H1 (cell line): ENCODE results near the gene NFIA. TPM values are rescaled to one million over a fixed set of nuclear protein-coding genes. Genes with fewer than 3 reads are reported as not detected.

Source experiments
- CTCF ChIA-PET: fragments of 300-600 bp; sonication (Branson Sonifier 250); formaldehyde crosslinking; loops from one replicate; lab custom pipeline; 2021; ENCODE audit not compliant: partially characterized antibody; lab: Charles Lee
- POLR2A ChIA-PET: fragments of 300-600 bp; sonication (Branson Sonifier 250); formaldehyde crosslinking; loops from one replicate; lab custom pipeline; 2021; ENCODE audit warnings: inconsistent platforms; ENCODE audit not compliant: partially characterized antibody; lab: Charles Lee
- DNase-seq, 2 experiments: peaks; one replicate each; pipeline versions ENCODE4 v3.0.0 to v3.0.0-alpha.2; 2010 to 2022; ENCODE audit warnings: low spot score in 2 of 2, low read depth in 1 of 2, mixed read lengths in 1 of 2
- FAIRE-seq: peaks from 2 replicates; lab custom pipeline; 2011; peaks lifted over from hg19 to GRCh38; lab: Jason Lieb, UNC
- H2AFZ ChIP-seq: 2 replicates; pipeline ENCODE4 v1.8.1; 2012; ENCODE audit warnings: low read length, inconsistent platforms
- H2AK5ac ChIP-seq: 2 replicates; pipeline ENCODE4 v1.6.1; 2013; ENCODE audit warnings: low read depth, low read length
- H2BK120ac ChIP-seq: replicated peaks from 2 replicates; pipeline ENCODE3; 2013; ENCODE audit warnings: low read depth, low read length, inconsistent platforms
- H2BK12ac ChIP-seq: 2 replicates; pipeline ENCODE4 v1.6.1; 2013; ENCODE audit warnings: low read depth, low read length
- H2BK15ac ChIP-seq: 2 replicates; pipeline ENCODE4 v1.6.1; 2013; ENCODE audit warnings: low read length
- H2BK20ac ChIP-seq: 2 replicates; pipeline ENCODE4 v1.6.1; 2013; ENCODE audit warnings: low read length
- H2BK5ac ChIP-seq: 2 replicates; pipeline ENCODE4 v1.6.1; 2013; ENCODE audit warnings: low read depth, low read length
- H3K14ac ChIP-seq: 2 replicates; pipeline ENCODE4 v1.6.1; 2013; ENCODE audit warnings: inconsistent platforms; ENCODE audit not compliant: insufficient read length
- H3K18ac ChIP-seq: 2 replicates; pipeline ENCODE4 v1.6.1; 2013; ENCODE audit warnings: low read length; ENCODE audit errors: extremely low read depth
- H3K23ac ChIP-seq: 2 replicates; pipeline ENCODE4 v1.6.1; 2013; ENCODE audit warnings: inconsistent platforms; ENCODE audit not compliant: insufficient read length
- H3K23me2 ChIP-seq: 2 replicates; pipeline ENCODE4 v1.6.1; 2013; ENCODE audit warnings: low read depth, low read length
- H3K27ac ChIP-seq: 2 replicates; pipeline ENCODE4 v1.6.1; 2011; ENCODE audit warnings: low read depth, low read length, inconsistent platforms
- H3K27me3 ChIP-seq, 4 experiments: replicated peaks in 1 of 4; 1 replicate in 1 of 4; 2 replicates in 3 of 4; pipeline versions ENCODE4 v1.6.1 to v1.8.1; 2011 to 2013; ENCODE audit warnings: low read length in 3 of 4, mild to moderate bottlenecking in 3 of 4, inconsistent platforms in 2 of 4, mixed read lengths in 2 of 4, moderate library complexity in 1 of 4; ENCODE audit not compliant: control insufficient read depth in 3 of 4, insufficient read depth in 3 of 4; ENCODE audit errors: extremely low read depth in 1 of 4
- H3K36me3 ChIP-seq, 4 experiments: 2 replicates each; pipeline versions ENCODE4 v1.6.1 to v1.8.1; 2011 to 2013; ENCODE audit warnings: mild to moderate bottlenecking in 4 of 4, low read length in 3 of 4, moderate library complexity in 2 of 4, control low read depth in 1 of 4, inconsistent platforms in 1 of 4; ENCODE audit not compliant: insufficient read depth in 4 of 4, control insufficient read depth in 2 of 4
- H3K4ac ChIP-seq: replicated peaks from 2 replicates; pipeline ENCODE3; 2013; ENCODE audit warnings: low read length, low read depth, mixed read lengths, inconsistent platforms; ENCODE audit not compliant: insufficient read length
- H3K4me1 ChIP-seq, 4 experiments: replicated peaks in 1 of 4; 1 replicate in 1 of 4; 2 replicates in 3 of 4; pipeline versions ENCODE4 v1.6.1 to v1.8.1; 2011 to 2013; ENCODE audit warnings: low read length in 3 of 4, inconsistent platforms in 2 of 4, mixed read lengths in 1 of 4; ENCODE audit not compliant: insufficient read depth in 4 of 4, control insufficient read depth in 3 of 4
- H3K4me2 ChIP-seq, 2 experiments: 2 replicates each; pipeline versions ENCODE4 v1.6.1 to v1.8.1; 2011 to 2013; ENCODE audit warnings: low read depth in 2 of 2, low read length in 2 of 2, control low read depth in 1 of 2, inconsistent platforms in 1 of 2, mild to moderate bottlenecking in 1 of 2; ENCODE audit not compliant: insufficient read depth in 1 of 2
- H3K4me3 ChIP-seq, 4 experiments: fragments of 200-600, 300-600 bp in 1 of 4; sonication (generic), shearing (Covaris generic), sonication (Bioruptor Twin) in 1 of 4; 2 replicates each; pipeline versions ENCODE4 v1.5.1 to v1.8.1; 2011 to 2016; ENCODE audit warnings: low read length in 4 of 4, low read depth in 3 of 4, control low read depth in 2 of 4, inconsistent platforms in 2 of 4, mild to moderate bottlenecking in 2 of 4, mixed read lengths in 1 of 4, moderate library complexity in 1 of 4; ENCODE audit not compliant: insufficient read depth in 2 of 4; ENCODE audit errors: extremely low read depth in 1 of 4
- H3K56ac ChIP-seq: replicated peaks from 2 replicates; pipeline ENCODE3; 2013; ENCODE audit warnings: low read depth, mild to moderate bottlenecking, mixed read lengths, low read length, inconsistent platforms; ENCODE audit not compliant: insufficient read length
- H3K79me1 ChIP-seq: 2 replicates; pipeline ENCODE4 v1.6.1; 2013; ENCODE audit warnings: low read depth, low read length, control low read depth
- H3K79me2 ChIP-seq, 2 experiments: 2 replicates each; pipeline versions ENCODE4 v1.6.1 to v1.8.1; 2012 to 2013; ENCODE audit warnings: low read length in 2 of 2, mild to moderate bottlenecking in 2 of 2, inconsistent platforms in 1 of 2; ENCODE audit not compliant: insufficient read depth in 2 of 2, control insufficient read depth in 1 of 2
- H3K9ac ChIP-seq, 4 experiments: replicated peaks in 1 of 4; 1 replicate in 1 of 4; 2 replicates in 3 of 4; pipeline versions ENCODE4 v1.6.1 to v1.8.1; 2011 to 2013; ENCODE audit warnings: low read depth in 3 of 4, low read length in 3 of 4, control low read depth in 2 of 4, mild to moderate bottlenecking in 2 of 4, moderate library complexity in 2 of 4, inconsistent platforms in 1 of 4; ENCODE audit errors: extremely low read depth in 1 of 4
- H3K9me3 ChIP-seq, 2 experiments: 2 replicates each; pipeline versions ENCODE4 v1.6.1 to v1.8.1; 2012 to 2013; ENCODE audit warnings: mild to moderate bottlenecking in 2 of 2, moderate library complexity in 2 of 2, control low read depth in 1 of 2, inconsistent platforms in 1 of 2, low read depth in 1 of 2, low read length in 1 of 2, mixed read lengths in 1 of 2; ENCODE audit not compliant: insufficient read depth in 2 of 2
- H4K20me1 ChIP-seq, 2 experiments: replicated peaks in 1 of 2; 2 replicates each; pipeline versions ENCODE3 to v1.8.1; 2011 to 2013; ENCODE audit warnings: inconsistent platforms in 2 of 2, low read length in 2 of 2, mild to moderate bottlenecking in 1 of 2; ENCODE audit not compliant: insufficient read depth in 2 of 2, control insufficient read depth in 1 of 2
- H4K5ac ChIP-seq: 2 replicates; pipeline ENCODE4 v1.6.1; 2013; ENCODE audit warnings: low read length, low read depth, mixed read lengths, inconsistent platforms; ENCODE audit not compliant: insufficient read length
- H4K8ac ChIP-seq: 2 replicates; pipeline ENCODE4 v1.8.0; 2013; ENCODE audit warnings: mild to moderate bottlenecking, moderate library complexity, low read length, inconsistent platforms; ENCODE audit not compliant: insufficient read depth; ENCODE audit errors: extremely low read depth
- H4K91ac ChIP-seq: replicated peaks from 2 replicates; pipeline ENCODE3; 2013; ENCODE audit warnings: low read length, mixed read lengths, inconsistent platforms; ENCODE audit not compliant: insufficient read length
- BACH1 ChIP-seq: IDR thresholded peaks from 2 replicates; pipeline ENCODE4 v1.6.1; 2012; ENCODE audit warnings: low read length, improper control_type of control experiment
- BCL11A ChIP-seq, 2 experiments: IDR thresholded peaks; one replicate each; pipeline ENCODE4 v1.6.1; 2011; ENCODE audit warnings: low read depth in 2 of 2, low read length in 2 of 2, mild to moderate bottlenecking in 2 of 2
- CEBPB ChIP-seq: IDR thresholded peaks from 2 replicates; pipeline ENCODE4 v1.6.1; 2012; ENCODE audit warnings: low read depth, low read length
- CTBP2 ChIP-seq: IDR thresholded peaks from 2 replicates; pipeline ENCODE4 v1.7.0; 2011; ENCODE audit warnings: borderline replicate concordance, mild to moderate bottlenecking, moderate library complexity, mixed read lengths, low read length; ENCODE audit not compliant: insufficient read depth, insufficient read length
- EGR1 ChIP-seq: IDR thresholded peaks from 2 replicates; pipeline ENCODE4 v1.6.1; 2011; ENCODE audit warnings: low read depth, low read length, borderline replicate concordance
- HDAC2 ChIP-seq, 2 experiments: fragments of 300-600 bp in 1 of 2; sonication (generic) in 1 of 2; IDR thresholded peaks; 2 replicates each; pipeline ENCODE4 v1.6.1; 2011 to 2012; ENCODE audit warnings: low read depth in 2 of 2, low read length in 2 of 2, mild to moderate bottlenecking in 2 of 2, moderate library complexity in 2 of 2, borderline replicate concordance in 1 of 2, inconsistent platforms in 1 of 2
- HDAC6 ChIP-seq: IDR thresholded peaks from one replicate; pipeline ENCODE4 v1.7.1; 2012; ENCODE audit warnings: low read depth, mild to moderate bottlenecking, inconsistent platforms, low read length, moderate library complexity
- KDM1A ChIP-seq: fragments of 200-600, 300-600 bp; sonication (generic); IDR thresholded peaks from 2 replicates; pipeline ENCODE4 v1.7.1; 2016; ENCODE audit warnings: mild to moderate bottlenecking, low read length, borderline replicate concordance
- MAFK ChIP-seq: IDR thresholded peaks from 2 replicates; pipeline ENCODE4 v1.6.1; 2012; ENCODE audit warnings: low read depth, mild to moderate bottlenecking, improper control_type of control experiment, low read length
- POU5F1 ChIP-seq: IDR thresholded peaks from 2 replicates; pipeline ENCODE4 v1.6.1; 2011; ENCODE audit warnings: low read depth, mild to moderate bottlenecking, low read length, moderate library complexity
- RFX5 ChIP-seq: IDR thresholded peaks from 2 replicates; pipeline ENCODE4 v1.6.1; 2011; ENCODE audit warnings: low read depth, low read length, improper control_type of control experiment, borderline replicate concordance
- SAP30 ChIP-seq: fragments of 300-600 bp; sonication (generic); IDR thresholded peaks from 2 replicates; pipeline ENCODE4 v1.7.1; 2012; ENCODE audit warnings: low read length, moderate library complexity, mild to moderate bottlenecking, inconsistent platforms; ENCODE audit not compliant: insufficient read depth, insufficient replicate concordance
- SP2 ChIP-seq: IDR thresholded peaks from 2 replicates; pipeline ENCODE4 v1.6.1; 2012; ENCODE audit warnings: mild to moderate bottlenecking, low read length, inconsistent platforms
- TAF7 ChIP-seq: optimal IDR thresholded peaks from 2 replicates; pipeline ENCODE3; 2011; ENCODE audit warnings: low read depth, mild to moderate bottlenecking, inconsistent platforms, low read length, moderate library complexity, borderline replicate concordance
- TEAD4 ChIP-seq: IDR thresholded peaks from 2 replicates; pipeline ENCODE4 v1.6.1; 2012; ENCODE audit warnings: low read depth, low read length, inconsistent platforms, mixed read lengths
- WGBS, 2 experiments: shearing (Covaris generic) in 1 of 2; methylation state at CpG; one replicate each; pipeline versions ENCODE4 v1.1.6 to v1.1.7; 2013 to 2015; ENCODE audit warnings: low lambda C conversion rate in 2 of 2, mixed read lengths in 2 of 2, inconsistent platforms in 1 of 2, low coverage in 1 of 2, missing lambda C conversion rate in 1 of 2; ENCODE audit not compliant: insufficient replicate concordance in 2 of 2, insufficient coverage in 1 of 2, insufficient read length in 1 of 2; ENCODE audit errors: extremely low coverage in 1 of 2, missing lambda C conversion rate in 1 of 2; 5-methylcytosine and 5-hydroxymethylcytosine counted together
- polyA plus RNA-seq, 7 experiments: library from polyadenylated mRNA; depleted of rRNA in 3 of 7; stranded (reverse) in 5 of 7; unstranded in 2 of 7; fragments of >200 nt in 5 of 7; fragments of 200-250 nt in 2 of 7; gene quantifications; 1 replicate in 5 of 7; 2 replicates in 1 of 7; 4 replicates in 1 of 7; pipeline versions ENCODE4 v1.2.1 to v1.2.3, GENCODE V29; 2011 to 2013; ENCODE audit warnings: missing spikeins in 2 of 7, mixed read lengths in 2 of 7
- total RNA-seq: library from RNA; stranded (reverse); fragmentation: NEBNext Ultra II Directional; extraction: Animal tissue kit (Norgen Biotek cat#: 25700); gene quantifications from 2 replicates; pipeline ENCODE4 v1.2.1, GENCODE V29; 2021

Gene NFIA
- total and polyA plus RNA-seq, 2 of the 8 experiments (the other 6 are each of a cell fraction or from before 2014, with no cell fraction given), result 1.8 to 2.3 TPM

DNA sequence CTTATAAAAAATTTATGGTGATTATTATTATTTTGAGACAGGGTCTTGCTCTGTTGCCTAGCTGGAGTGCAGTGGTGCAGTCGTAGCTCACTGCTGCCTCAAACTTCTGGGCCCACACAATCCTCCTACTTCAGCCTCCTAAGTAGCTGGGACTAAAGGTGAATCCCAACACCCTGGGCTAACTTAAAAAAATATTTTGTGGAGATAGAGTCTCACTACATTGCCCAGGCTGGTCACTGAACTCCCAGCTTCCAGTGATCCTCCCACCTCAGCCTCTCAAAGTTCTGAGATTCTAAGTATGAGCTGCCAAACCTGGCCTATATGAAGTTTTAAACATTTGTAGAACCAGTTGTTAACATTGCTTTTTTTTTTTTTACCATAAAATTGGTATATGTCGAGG lies 18.2 kb downstream of the NFIA start:
- no peak for FAIRE-seq
- Histone ChIP-seq H2BK120ac (no peak overlapping the region), H3K27me3 (no peaks in the 10 kb centered on the region), H3K36me3 (no peaks in the 10 kb centered on the region), H3K23ac (no peak overlapping the region), H2AFZ (no peak overlapping the region), H3K4me3 (no peak overlapping the region), H2BK12ac (no peak overlapping the region), H3K56ac (no peak overlapping the region), H4K8ac (no peak overlapping the region), H4K91ac (no peak overlapping the region), H3K9me3 (no peaks in the 10 kb centered on the region), H3K4me2 (no peak overlapping the region), H2BK20ac (no peak overlapping the region), H3K79me2 (no peaks in the 10 kb centered on the region), H3K23me2 (no peaks in the 10 kb centered on the region), H4K20me1 (no peaks in the 10 kb centered on the region), H4K5ac (no peak overlapping the region), H3K14ac (no peak overlapping the region), H3K4ac (no peak overlapping the region), H3K18ac (no peak overlapping the region), H2BK15ac (no peak overlapping the region), H2BK5ac (no peak overlapping the region), H3K4me1 (no peaks in the 10 kb centered on the region), H2AK5ac (no peak overlapping the region), H3K9ac (no peak overlapping the region)
- DNase-seq, result no peak
- ChIA-PET POLR2A (interaction anchor here (0.6 kb wide), 1 partner anchor 1121 kb away, joined by 4 read pairs; no protein-coding TSS in a partner anchor), CTCF (interaction anchor here (1.0 kb wide), 1 partner anchor 11 kb away, joined by 7 read pairs; no protein-coding TSS in a partner anchor)
- 86% methylated on average over 2 of the region's 2 CpGs; no CpG with 5 or more reads in 1 of the 2 experiments for WGBS, 2 experiments
- TF ChIP-seq BCL11A (IDR thresholded peaks at IDR 0.05; ENCODE audit: low read depth in 2 of 2, low read length in 2 of 2) (no peak), HDAC6 (no peak), HDAC2 (IDR thresholded peaks at IDR 0.05; ENCODE audit: borderline replicate concordance in 1 of 2, low read depth in 2 of 2, low read length in 2 of 2) (no peak), CEBPB (no peak), SP2 (no peak), EGR1 (no peak), POU5F1 (no peak), BACH1 (no peak), KDM1A (no peak), MAFK (no peak), SAP30 (no peak), TEAD4 (no peak), RFX5 (no peak), CTBP2 (no peak), TAF7 (no peak)
- TF ChIP-seq, all 59 proteins: peak for 0
- Histone ChIP-seq H3K79me1 (no peaks in the 10 kb centered on the region), H3K27ac (no peak overlapping the region)
